Head of caudate nucleus (tissue), 42 donors: ENCODE measurements around the gene FCER2.
"Not testable (repeated sequence)": the region's sequence is repeated elsewhere in the genome, so short reads cannot be mapped to it uniquely, and the experiment has no call there.

Experiments
- DNase-seq, 42 donors: peaks; one replicate each; pipeline versions ENCODE4 v3.0.0 to v3.0.0-alpha.2; 2020 to 2021; ENCODE audit warnings: mixed read lengths in 7 of 42
- intact Hi-C: fragments of 100-400 bp; cut with DNase I; formaldehyde crosslinking; loops from one replicate; pipeline ENCODE4 v1.15.0; 2022

FCER2 gene

DNA sequence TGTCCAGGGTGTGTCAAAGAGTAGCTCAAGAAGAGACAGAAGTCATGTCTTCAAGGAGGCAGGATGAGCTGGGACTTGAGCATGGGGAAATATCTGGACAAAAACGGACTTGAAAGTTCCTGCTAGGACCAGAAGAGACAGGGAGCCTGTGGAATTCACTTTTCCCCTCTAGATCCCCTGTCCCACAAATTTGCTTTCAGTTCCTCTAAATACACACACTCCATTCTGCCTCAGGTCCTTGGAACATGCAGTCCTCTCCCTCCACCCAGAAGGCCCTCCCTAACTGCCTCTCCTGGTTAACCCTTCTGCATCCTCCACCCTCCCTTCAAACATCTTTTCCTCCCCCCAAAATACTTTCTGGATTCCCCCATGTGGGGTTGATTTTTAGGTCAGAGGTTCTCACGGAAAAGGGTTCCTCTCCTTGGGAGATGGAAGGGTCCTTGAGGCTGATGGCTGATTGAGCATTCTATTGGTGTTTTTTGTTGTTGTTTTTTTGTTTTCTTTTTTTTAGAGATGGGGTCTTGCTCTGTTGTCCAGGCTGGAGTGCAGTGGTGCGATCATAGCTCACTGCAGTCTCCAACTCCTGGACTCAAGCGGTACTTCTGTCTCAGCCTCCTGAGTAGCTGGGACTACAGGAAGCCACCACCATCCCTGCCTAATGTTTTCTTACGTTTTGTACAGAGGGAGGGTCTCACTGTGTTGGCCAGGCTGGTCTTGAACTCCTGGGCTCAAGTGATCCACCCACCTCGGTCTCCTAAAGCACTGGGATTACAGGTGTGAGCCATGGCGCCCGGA, 40.0 kb downstream of the FCER2 start:
- no peak for DNase-seq
- intact Hi-C loops: no loop called here

DNA sequence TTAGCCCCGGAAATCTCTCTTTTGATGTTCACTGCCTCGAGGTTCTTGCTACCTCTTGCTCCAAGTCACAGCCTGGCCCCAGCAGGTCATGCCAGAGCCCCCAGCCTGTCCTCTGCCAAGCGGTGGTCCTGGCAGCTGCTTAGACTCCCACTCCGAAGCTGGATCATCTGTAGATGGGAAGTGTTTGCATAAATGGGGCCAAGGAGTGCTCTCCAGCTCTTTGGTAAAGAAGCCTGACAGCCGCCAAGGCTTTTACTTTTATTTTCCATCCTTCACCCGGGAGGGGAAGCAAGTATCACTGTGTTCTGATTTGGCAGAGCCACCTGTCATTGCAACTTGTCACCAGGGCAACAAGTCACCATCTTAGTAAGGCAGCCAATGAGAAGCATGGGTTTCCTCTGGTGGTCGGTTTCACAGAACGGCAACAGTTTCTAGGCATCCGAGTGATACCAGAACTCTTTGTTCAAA, 43.7 kb downstream of the FCER2 start:
- intact Hi-C loops: no loop called here

DNA sequence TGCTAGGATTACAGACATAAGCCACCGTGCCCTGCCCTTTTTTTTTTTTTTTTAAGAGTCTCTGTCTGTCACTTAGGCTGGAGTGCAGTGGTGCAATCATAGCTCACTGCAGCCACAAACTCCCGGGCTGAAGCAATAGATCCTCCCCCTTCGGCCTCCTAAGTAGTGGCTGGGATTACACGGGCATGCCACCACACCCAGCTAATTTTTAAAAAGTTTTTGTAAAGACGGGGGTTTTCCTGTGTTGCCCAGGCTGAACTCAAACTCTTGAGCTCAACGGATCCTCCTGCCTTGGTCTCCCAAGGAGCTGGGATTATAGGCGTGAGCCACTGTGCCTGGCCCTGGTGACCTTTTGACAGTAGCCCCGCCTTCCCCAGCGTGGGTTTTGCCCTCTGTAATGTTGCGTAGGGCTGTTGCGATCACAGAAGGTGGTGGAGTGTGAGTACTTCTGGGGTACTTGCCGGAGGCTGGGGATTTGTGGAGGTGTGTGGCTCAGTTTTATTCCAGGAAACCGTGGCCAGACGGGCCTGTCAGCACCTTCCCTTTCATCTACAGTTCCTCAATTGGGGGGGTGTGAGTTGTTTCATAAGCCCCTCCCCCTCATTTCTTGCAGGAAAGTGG, 44.7 kb downstream of the FCER2 start:
- intact Hi-C loops: no loop called here

More for the DNA sequence above, 43.7 kb downstream of the FCER2 start:
- peak in 19 of 42 donors; percentile 19 to 69 (median 37) for DNase-seq

DNA sequence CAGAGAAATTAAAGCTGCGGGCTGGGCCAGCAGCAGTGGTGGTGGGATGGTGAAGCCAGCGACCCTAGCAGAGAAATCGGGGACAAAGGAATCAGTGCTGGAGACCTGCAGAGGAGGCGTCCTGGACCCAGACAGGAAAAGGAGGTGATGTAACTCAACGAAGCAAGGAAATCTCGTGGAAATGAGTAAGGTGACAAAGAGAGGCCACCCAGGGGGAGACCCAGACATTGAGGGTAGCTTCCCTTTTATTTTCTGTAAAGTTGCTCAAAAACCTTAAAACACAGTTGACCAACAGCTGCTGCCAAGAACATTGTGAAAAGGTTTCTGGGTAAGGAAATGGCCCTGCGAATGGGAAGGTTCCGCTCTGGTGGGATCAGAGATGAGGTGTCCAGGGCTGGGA, 46.4 kb downstream of the FCER2 start:
- DNase-seq: no peak
- intact Hi-C loops: no loop called here

More for the DNA sequence above, 44.7 kb downstream of the FCER2 start:
- no peak for DNase-seq

DNA sequence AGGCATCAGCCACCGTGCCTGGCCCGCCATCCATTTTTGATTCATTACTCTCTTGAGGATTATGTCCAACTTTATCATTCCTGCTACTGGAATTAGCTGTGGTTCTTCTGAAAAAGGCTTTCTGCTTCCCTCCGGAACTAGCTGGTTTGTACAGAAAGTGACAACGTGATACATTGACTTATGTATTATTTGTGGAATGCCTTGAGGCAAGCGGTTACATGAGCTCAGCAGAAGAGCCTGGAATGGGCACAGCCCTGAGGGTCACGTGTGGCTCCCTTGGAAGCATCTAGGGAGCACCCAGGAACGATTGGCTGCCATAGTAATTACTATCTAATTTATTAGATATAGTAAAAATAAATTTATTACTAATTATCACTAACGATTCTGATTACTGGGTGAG, 47.5 kb downstream of the FCER2 start:
- no peak for DNase-seq
- intact Hi-C loops: no loop called here

DNA sequence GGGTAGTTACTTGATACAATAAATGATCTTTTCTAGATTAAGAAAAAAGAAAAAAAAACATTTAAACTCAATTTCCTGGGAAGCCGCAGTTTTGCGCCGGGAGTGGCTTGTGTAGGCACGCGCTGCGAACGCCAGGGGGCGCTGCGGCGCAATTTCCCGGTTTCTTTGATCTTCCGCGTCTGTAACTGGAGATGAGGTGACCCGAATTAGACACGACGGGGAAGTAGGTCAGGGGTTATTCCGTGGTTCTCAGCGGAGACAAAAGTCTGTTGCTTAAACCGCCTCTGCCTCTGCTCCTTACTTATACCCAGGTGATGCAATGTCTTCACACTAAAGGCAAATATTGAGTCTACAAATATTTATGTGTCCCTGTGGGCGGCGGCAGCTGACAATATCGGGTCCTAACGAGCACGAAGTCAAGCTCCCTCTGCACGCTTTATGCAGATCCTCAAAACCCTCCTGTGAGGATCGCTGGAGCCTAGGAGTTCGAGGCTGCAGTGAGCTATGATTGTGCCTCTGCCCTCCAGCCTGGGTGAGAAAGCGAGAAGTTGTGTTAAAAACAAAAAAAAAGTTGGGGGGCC, 49.8 kb downstream of the FCER2 start:
- peak; percentile 51 to 93 (median 84) for DNase-seq
- intact Hi-C loops: no loop called here

DNA sequence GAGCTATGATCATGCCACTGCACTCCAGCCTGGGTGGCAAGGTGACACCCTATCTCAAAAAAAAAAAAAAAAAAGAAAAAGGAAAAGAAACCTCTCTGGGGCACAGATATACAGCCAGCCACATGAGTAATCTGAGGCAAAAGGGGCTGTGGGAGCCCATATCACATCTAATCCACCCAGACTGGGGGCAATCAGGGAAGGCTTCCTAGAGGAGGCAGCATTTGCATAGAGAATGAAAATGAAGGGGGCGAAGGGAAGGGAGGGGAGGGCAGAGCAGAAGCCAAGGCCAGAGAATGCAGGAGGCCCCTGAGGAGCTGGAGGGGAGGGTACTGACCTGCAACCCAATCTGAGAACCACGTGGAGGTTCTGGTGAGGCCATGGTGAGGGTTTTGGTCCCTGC, 51.8 kb downstream of the FCER2 start:
- DNase-seq: no peak
- intact Hi-C loops: no loop called here

DNA sequence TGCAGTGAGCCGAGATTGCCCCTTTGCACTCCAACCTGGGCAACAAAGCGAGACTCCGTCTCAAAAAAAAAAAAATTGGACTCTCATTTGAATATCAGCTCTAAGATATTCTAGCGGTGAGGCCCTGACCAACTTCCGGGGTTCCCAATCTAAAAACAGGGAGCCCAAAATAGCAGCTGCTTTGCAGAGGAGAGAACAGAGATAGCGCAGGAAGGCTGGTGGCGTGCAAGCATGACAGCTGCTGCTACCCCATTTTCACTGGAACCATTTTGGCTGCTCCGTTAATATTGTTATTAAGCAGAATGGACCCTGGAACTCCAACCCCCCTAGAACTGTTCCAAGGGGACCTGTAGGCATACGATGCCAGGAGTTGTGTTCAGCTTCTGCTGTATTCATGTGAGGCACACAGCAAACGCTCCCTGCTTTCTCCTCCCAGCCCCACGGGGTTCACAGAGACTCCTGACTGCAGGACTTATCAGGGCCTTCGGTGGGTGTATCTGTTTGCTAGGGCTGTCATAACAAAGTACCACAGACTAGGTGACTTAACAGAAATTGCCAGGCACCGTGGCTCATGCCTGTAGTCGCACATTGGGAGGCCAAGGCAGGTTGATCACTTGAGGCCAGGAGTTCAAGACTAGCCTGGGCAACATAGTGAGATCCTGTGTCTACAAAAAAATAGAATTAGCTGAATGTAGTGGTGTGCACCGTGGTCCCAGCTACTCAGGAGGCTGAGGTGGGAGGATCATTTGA, 53.5 kb downstream of the FCER2 start:
- intact Hi-C loops: no loop called here
- no peak for DNase-seq

DNA sequence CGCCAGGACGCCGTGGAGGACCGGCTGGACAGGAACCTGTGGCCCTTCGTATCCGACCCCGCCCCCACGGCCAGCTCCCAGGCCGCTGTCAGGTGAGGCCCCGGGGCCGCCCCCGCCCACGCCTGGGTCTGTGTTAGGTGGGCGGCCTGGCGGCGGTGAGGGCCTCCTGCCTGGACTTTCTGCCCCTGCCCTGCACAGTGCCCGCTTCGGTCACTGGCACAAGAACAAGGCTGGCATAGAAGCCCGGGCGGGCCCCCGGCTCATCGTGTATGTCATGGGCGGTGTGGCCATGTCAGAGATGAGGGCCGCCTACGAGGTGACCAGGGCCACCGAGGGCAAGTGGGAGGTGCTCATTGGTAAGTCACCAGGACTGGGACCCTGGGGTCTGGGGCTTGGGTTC, 54.8 kb downstream of the FCER2 start:
- intact Hi-C loops: no loop called here
- no peak for DNase-seq

DNA sequence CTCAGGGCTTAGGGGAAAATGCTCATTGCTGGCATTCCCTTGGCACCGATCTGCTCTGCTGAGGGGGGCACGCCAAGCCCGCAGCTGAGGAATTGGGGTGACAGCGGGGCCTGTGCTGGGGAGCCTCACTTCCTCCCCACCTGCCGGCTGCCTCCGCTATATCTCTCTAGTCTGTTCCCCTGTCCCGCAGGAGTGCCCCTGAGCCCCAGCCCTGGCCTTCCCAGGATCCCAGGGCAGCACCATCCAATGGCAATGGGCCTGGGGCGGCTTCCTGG, 55.6 kb downstream of the FCER2 start:
- intact Hi-C loops: no loop called here
- no peak for DNase-seq

DNA sequence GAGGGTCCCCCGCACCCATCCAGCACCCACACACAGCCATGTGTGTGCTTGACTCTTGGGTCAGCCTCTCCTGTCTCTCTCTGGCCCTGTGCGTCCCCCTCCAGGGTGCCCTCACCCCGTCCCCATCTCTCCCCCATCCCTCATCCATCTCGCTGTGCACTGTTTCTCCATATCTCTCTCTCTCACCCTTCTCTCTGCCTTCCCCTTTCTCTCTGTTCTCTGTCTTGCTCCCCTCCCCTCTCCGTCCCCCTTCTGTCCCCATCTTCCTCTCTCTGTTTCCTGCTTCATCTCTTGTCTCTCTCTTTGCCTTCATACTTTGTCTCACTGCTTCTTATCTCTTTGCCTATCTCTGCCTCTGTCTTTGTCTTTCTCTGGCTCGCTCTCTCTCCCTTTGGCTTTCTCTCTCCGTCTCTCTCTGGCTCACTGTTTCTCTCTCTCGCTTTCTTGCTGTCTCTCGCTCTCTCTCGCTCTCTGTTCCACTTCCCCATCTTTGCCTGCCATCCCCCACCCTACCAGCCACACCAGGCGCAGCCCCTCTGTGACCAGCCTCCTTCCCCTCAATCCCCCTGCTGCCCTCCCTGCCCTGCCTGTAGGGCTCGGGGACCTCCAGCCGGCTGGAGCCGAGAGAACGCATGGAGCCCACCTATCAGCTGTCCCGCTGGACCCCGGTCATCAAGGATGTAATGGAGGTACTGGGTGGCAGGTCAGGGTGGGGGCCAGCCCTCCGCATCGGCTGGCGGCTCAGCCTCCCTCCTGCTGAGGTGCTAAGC, 56.1 kb downstream of the FCER2 start:
- no peak for DNase-seq
- intact Hi-C loops: no loop called here

DNA sequence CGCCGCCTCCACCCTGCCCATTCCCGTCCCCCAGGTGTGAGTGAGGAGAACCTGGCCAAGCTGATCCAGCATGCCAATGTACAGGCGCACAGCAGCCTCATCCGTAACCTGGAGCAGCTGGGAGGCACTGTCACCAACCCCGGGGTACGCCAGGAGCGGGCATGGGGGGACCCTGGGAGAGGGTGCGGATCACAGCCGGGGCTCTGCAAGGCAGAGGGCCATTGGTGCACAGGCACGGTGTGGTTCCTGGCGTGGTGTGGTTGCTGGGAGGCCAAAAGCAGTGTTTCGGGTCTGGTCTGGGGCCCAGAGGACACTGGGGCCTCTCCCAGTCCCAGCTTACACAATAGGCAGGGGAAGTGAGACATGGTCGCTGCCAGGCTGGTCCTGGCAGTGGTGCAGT, 56.8 kb downstream of the FCER2 start:
- DNase-seq: peak in 1 of 42 donors; percentile 10
- intact Hi-C loops: no loop called here

DNA sequence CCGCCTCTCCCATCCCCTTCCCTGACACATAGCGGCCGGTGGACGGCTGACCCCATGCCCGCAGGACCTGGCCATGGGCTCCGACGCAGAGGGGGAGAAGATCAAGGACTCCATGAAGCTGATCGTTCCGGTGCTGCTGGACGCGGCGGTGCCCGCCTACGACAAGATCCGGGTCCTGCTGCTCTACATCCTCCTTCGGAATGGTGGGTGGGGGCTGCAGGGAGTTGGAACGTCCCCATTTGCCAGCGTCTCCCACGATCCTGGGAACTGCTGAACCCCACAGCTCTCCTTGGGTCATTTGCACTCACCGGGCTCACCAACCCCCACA, 57.4 kb downstream of the FCER2 start:
- no peak for DNase-seq
- intact Hi-C loops: no loop called here

DNA sequence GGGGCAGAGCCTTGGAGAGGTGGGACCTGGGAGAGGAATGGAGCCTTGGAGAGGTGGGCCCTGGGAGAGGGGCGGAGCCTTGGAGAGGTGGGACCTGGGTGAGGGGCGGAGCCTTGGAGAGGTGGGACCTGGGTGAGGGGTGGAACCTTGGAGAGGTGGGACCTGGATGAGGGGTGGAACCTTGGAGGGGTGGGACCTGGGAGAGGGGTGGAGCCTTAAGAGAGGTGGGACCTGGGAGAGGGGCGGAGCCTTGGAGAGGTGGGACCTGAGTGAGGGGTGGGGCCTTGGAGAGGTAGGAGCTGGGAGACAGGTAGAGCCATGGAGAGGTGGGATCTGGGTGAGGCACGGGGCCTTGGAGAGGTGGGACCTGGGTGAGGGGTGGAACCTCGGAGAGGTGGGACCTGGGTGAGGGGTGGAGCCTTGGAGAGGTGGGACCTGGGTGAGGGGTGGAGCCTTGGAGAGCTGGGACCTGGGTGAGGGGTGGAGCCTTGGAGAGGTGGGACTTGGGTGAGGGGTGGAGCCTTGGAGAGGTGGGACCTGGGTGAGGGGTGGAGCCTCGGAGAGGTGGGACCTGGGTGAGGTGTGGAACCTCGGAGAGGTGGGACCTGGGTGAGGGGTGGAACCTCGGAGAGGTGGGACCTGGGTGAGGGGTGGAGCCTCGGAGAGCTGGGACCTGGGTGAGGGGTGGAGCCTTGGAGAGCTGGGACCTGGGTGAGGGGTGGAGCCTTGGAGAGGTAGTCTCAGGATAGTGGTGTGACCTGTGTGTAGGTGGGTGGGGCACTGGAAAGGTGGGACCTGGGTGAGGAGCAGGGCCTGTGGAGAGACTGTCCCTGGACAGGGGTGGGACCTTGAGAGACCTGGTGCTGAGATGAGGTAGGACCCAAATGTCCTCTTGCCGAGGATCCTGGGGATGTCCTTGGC, 58.0 kb downstream of the FCER2 start:
- not testable (repeated sequence) for DNase-seq

DNA sequence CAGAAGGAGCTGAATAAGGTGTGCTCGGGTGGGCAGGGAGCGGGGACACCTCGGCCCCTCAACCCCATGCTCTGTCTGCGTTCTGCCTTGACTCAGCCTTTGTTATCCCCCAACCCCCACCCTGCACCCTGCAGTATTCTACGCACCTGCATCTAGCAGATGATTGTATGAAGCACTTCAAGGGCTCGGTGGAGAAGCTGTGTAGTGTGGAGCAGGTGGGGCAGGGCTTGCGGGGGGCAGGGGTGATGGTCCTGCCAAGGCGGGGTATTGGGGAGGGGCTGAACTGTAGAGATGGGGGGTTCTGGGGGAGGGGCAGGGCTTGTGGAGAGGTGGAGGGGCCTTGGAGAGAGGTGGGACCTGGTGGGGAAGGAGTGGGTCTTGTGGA, 58.9 kb downstream of the FCER2 start:
- DNase-seq: no peak
- intact Hi-C loops: no loop called here

More for the DNA sequence above, 58.0 kb downstream of the FCER2 start:
- intact Hi-C loops: not testable (repeated sequence)

DNA sequence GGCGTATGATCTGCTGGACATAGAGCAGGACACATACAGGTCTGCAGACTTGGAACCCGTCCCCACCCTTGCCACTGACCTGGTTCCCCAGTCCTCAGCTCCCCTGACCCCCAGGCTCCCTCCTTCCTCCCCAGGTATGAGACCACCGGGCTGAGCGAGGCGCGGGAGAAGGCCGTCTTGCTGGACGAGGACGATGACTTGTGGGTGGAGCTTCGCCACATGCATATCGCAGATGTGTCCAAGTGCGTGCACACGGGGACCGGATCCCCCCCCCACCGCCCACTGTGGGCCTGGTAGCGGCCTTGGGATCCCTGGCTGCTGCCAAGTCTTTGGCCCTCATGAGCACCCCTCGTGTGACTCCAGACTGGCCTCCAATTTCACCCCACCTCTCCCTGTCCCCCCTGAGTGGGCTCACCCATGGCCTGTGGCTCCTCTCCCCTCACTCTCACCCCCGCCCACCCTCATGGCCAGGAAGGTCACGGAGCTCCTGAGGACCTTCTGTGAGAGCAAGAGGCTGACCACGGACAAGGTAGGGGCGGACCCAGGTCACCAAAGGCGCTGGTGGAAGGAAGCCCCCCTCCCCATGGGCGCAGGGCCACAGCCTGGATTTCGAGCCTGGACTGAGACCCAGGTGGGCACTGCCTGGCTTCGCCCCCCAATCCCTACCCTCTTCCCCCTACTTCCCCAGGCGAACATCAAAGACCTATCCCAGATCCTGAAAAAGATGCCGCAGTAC, 59.5 kb downstream of the FCER2 start:
- intact Hi-C loops: no loop called here
- DNase-seq: no peak
